Right atrium auricular region (tissue), 2 donors: ENCODE measurements around the gene ASIC4. TPM values are rescaled to one million over a fixed set of nuclear protein-coding genes. Genes with fewer than 3 reads are reported as not detected.

Experiments
- DNase-seq: peaks from one replicate; pipeline ENCODE4 v3.0.0-alpha.2; 2019; ENCODE audit warnings: low spot score
- H3K27ac ChIP-seq, 2 donors: fragments of 200-600 bp; sonication (generic); 1 replicate in 1 of 2; 2 replicates in 1 of 2; pipeline ENCODE4 v1.5.1; 2016 to 2019
- H3K27me3 ChIP-seq, 2 donors: fragments of 200-600 bp; sonication (generic); one replicate each; pipeline versions ENCODE4 v1.5.1 to v1.6.0; 2017 to 2019
- H3K36me3 ChIP-seq: fragments of 200-600 bp; sonication (generic); one replicate; pipeline ENCODE4 v1.5.1; 2016
- H3K4me1 ChIP-seq, 2 donors: fragments of 200-600 bp; sonication (generic); one replicate each; pipeline versions ENCODE4 v1.5.1 to v1.6.0; 2017 to 2019
- H3K4me3 ChIP-seq, 2 donors: fragments of 200-600 bp; sonication (generic); 1 replicate in 1 of 2; 2 replicates in 1 of 2; pipeline ENCODE4 v1.5.1; 2017 to 2019; ENCODE audit warnings: mild to moderate bottlenecking in 1 of 2, moderate library complexity in 1 of 2
- H3K9me3 ChIP-seq, 2 donors: fragments of 200-600 bp; sonication (generic); one replicate each; pipeline ENCODE4 v1.5.1; 2019
- CTCF ChIP-seq, 2 donors: fragments of 200-600 bp; sonication (generic); IDR thresholded peaks; one replicate each; pipeline ENCODE4 v1.5.1; 2019; ENCODE audit warnings: antibody characterized with exemption in 2 of 2
- total RNA-seq, 2 donors: library from RNA; depleted of rRNA; stranded (reverse); fragments of >200 nt; gene quantifications; one replicate each; pipeline ENCODE4 v1.1.0, GENCODE V29; 2016

The ASIC4 gene
- total RNA-seq, 2 donors from 2014 or later = not detected

GRCh38 chr2:219553463-219553963 is 39.2 kb downstream of the ASIC4 start:
- Histone ChIP-seq H3K4me1 (peaks cover 0 to 19% of the 10 kb centered on the region in 2 donors), H3K27ac (no peak overlapping the region), H3K36me3 (peaks cover 15% of the 10 kb centered on the region), H3K27me3 (no peaks in the 10 kb centered on the region), H3K9me3 (no peaks in the 10 kb centered on the region), H3K4me3 (no peak overlapping the region)
- no peak for DNase-seq
- no peak for TF ChIP-seq CTCF (IDR thresholded peaks at IDR 0.05)

GRCh38 chr2:219554350-219554749 is 40.1 kb downstream of the ASIC4 start:
- Histone ChIP-seq H3K27ac (no peak overlapping the region), H3K36me3 (peaks cover 15% of the 10 kb centered on the region), H3K4me3 (no peak overlapping the region), H3K27me3 (no peaks in the 10 kb centered on the region), H3K4me1 (peaks cover 0 to 19% of the 10 kb centered on the region in 2 donors), H3K9me3 (no peaks in the 10 kb centered on the region)
- TF ChIP-seq CTCF (IDR thresholded peaks at IDR 0.05) = no peak
- no peak for DNase-seq

GRCh38 chr2:219555956-219556355 is 41.7 kb downstream of the ASIC4 start:
- DNase-seq = no peak
- Histone ChIP-seq H3K27me3 (no peaks in the 10 kb centered on the region), H3K4me1 (peaks cover 0 to 28% of the 10 kb centered on the region in 2 donors), H3K4me3 (no peak overlapping the region), H3K27ac (no peak overlapping the region), H3K36me3 (peaks cover 15% of the 10 kb centered on the region), H3K9me3 (no peaks in the 10 kb centered on the region)
- no peak for TF ChIP-seq CTCF (IDR thresholded peaks at IDR 0.05)

GRCh38 chr2:219556413-219556812 is 42.1 kb downstream of the ASIC4 start:
- peaks cover 16% of the 10 kb centered on the region for H3K36me3 ChIP-seq
- no peak for DNase-seq
- no peak overlapping the region for H3K27ac ChIP-seq

GRCh38 chr2:219557320-219557719 is 43.0 kb downstream of the ASIC4 start:
- no peak for DNase-seq
- Histone ChIP-seq H3K4me3 (no peak overlapping the region), H3K27ac (no peak overlapping the region), H3K27me3 (no peaks in the 10 kb centered on the region), H3K4me1 (peaks cover 0 to 19% of the 10 kb centered on the region in 2 donors), H3K36me3 (peaks cover 25% of the 10 kb centered on the region), H3K9me3 (no peaks in the 10 kb centered on the region)
- TF ChIP-seq CTCF (IDR thresholded peaks at IDR 0.05) = no peak

More at GRCh38 chr2:219556413-219556812, 42.1 kb downstream of the ASIC4 start:
- no peak for TF ChIP-seq CTCF (IDR thresholded peaks at IDR 0.05)
- H3K4me1 ChIP-seq = peaks cover 0 to 28% of the 10 kb centered on the region in 2 donors
- H3K4me3 ChIP-seq = no peak overlapping the region
- H3K9me3 ChIP-seq = no peaks in the 10 kb centered on the region
- no peaks in the 10 kb centered on the region for H3K27me3 ChIP-seq
